Ascending aorta (tissue), 2 donors: Measurements from ENCODE around the gene SMARCAD1. TPM values are rescaled to one million over a fixed set of nuclear protein-coding genes. Genes with fewer than 3 reads are reported as not detected.
"Not testable (repeated sequence)": the region's sequence is repeated elsewhere in the genome, so short reads cannot be mapped to it uniquely, and the experiment has no call there.

Experiments
- DNase-seq, 2 donors: peaks; one replicate each; pipeline ENCODE4 v3.0.0-alpha.2; 2019; ENCODE audit warnings: low spot score in 2 of 2
- H3K27ac ChIP-seq, 2 donors: fragments of 200-600 bp; sonication (generic); one replicate each; pipeline ENCODE4 v1.5.1; 2016 to 2017; ENCODE audit warnings: mild to moderate bottlenecking in 1 of 2
- H3K27me3 ChIP-seq: fragments of 200-600 bp; sonication (generic); one replicate; pipeline ENCODE4 v1.5.1; 2017
- H3K36me3 ChIP-seq, 2 donors: fragments of 200-600 bp; sonication (generic); one replicate each; pipeline ENCODE4 v1.5.1; 2016
- H3K4me1 ChIP-seq, 2 donors: fragments of 200-600 bp; sonication (generic); one replicate each; pipeline ENCODE4 v1.5.1; 2016 to 2017; ENCODE audit warnings: mild to moderate bottlenecking in 1 of 2
- H3K4me3 ChIP-seq, 2 donors: fragments of 200-600 bp; sonication (generic); one replicate each; pipeline ENCODE4 v1.5.1; 2016 to 2017; ENCODE audit warnings: mild to moderate bottlenecking in 1 of 2
- H3K9me3 ChIP-seq, 2 donors: fragments of 200-600 bp; sonication (generic); one replicate each; pipeline ENCODE4 v1.5.1; 2016
- intact Hi-C: fragments of 100-400 bp; cut with DNase I; formaldehyde crosslinking; loops from one replicate; pipeline ENCODE4 v1.15.1; 2023
- total RNA-seq: library from RNA; depleted of rRNA; stranded (reverse); fragments of >200 nt; gene quantifications from one replicate; pipeline ENCODE4 v1.1.0, GENCODE V29; 2016
- TF ChIP-seq, protein P1 (sequence below), 3 experiments: fragments of 200-600 bp in 2 of 3; fragments of 450-650 bp in 1 of 3; sonication (generic) in 2 of 3; IDR thresholded peaks; one replicate each; pipeline ENCODE4 v1.5.1; 2016 to 2019; ENCODE audit warnings: antibody characterized with exemption in 3 of 3, mild to moderate bottlenecking in 1 of 3, moderate library complexity in 1 of 3

SMARCAD1 gene
- total RNA-seq, 1 donor from 2014 or later: 3.3 TPM

DNA sequence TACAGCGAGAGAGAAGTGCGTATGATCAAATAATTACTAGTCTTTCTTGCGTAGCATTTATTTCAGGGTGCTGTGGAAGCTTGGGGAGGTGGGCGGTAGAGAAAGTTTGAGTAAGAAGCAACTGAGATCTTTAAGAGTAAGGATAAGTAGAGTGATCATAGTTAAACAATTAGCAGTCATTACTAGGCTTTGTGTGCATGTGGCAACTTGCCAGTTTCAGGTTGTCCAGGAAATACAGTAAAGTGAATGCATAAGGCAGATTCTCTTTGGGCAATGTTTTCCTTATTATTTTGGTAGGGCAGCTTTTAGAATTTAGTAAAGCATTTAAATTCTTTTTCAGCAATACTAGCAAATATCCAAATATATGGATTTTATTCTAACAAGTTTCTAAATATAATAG lies 78.0 kb downstream of the SMARCAD1 start:
- TF ChIP-seq, protein P1, sequence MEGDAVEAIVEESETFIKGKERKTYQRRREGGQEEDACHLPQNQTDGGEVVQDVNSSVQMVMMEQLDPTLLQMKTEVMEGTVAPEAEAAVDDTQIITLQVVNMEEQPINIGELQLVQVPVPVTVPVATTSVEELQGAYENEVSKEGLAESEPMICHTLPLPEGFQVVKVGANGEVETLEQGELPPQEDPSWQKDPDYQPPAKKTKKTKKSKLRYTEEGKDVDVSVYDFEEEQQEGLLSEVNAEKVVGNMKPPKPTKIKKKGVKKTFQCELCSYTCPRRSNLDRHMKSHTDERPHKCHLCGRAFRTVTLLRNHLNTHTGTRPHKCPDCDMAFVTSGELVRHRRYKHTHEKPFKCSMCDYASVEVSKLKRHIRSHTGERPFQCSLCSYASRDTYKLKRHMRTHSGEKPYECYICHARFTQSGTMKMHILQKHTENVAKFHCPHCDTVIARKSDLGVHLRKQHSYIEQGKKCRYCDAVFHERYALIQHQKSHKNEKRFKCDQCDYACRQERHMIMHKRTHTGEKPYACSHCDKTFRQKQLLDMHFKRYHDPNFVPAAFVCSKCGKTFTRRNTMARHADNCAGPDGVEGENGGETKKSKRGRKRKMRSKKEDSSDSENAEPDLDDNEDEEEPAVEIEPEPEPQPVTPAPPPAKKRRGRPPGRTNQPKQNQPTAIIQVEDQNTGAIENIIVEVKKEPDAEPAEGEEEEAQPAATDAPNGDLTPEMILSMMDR (IDR thresholded peaks at IDR 0.05): no peak
- Histone ChIP-seq H3K27ac (no peak overlapping the region), H3K4me3 (no peak overlapping the region), H3K27me3 (no peaks in the 10 kb centered on the region), H3K4me1 (no peaks in the 10 kb centered on the region), H3K36me3 (peaks cover 25 to 57% of the 10 kb centered on the region in 2 donors), H3K9me3 (no peaks in the 10 kb centered on the region)
- intact Hi-C loops: no loop called here
- no peak for DNase-seq

DNA sequence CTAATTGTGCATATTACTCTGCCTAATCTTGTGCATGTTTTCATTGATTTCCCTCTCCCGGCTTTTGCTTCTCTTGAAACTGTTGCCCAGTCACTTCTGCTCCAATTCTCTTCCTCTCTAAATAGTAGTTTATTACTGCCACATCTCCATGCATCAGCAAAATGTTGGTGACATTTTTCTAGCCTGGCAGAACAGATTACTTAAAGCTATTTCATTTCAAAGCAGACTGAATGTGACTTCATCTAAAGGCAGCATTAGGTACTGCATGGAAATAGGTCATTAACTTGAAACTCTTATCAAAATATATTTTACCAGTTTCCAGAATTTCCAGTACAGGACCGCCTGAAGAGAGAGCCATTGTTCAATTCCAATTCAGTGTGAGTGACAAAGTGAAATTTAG lies 82.6 kb downstream of the SMARCAD1 start:
- Histone ChIP-seq H3K27ac (no peak overlapping the region), H3K4me1 (no peaks in the 10 kb centered on the region), H3K27me3 (no peaks in the 10 kb centered on the region), H3K9me3 (no peaks in the 10 kb centered on the region), H3K4me3 (no peak overlapping the region), H3K36me3 (peaks cover 3 to 38% of the 10 kb centered on the region in 2 donors)
- intact Hi-C loops: no loop called here
- no peak for DNase-seq
- TF ChIP-seq, protein P1 (IDR thresholded peaks at IDR 0.05): no peak

DNA sequence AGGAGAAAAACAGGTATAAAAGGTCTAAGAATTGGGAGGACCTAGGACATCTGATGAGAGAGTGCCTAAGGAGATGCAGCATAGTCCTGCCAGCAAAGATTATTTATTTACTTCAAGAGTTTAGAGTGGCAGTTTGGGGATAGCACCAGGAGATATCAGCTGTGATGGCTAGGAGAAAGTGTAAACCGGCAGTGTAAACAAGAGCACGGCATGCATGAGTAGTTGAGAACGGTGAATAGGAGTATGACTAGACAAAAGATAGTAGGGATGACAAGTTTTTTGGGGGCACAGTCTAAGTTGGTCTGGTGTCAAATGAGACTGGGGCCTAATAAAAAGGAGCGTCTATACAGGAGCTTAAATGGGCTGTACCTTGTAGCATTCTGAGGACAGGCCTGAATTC lies 86.3 kb downstream of the SMARCAD1 start:
- H3K4me3 ChIP-seq, intact Hi-C loops, H3K27me3 ChIP-seq, H3K9me3 ChIP-seq, DNase-seq, H3K4me1 ChIP-seq, H3K27ac ChIP-seq: not testable (repeated sequence)
- H3K36me3 ChIP-seq: peaks cover 0 to 22% of the 10 kb centered on the region in 2 donors

DNA sequence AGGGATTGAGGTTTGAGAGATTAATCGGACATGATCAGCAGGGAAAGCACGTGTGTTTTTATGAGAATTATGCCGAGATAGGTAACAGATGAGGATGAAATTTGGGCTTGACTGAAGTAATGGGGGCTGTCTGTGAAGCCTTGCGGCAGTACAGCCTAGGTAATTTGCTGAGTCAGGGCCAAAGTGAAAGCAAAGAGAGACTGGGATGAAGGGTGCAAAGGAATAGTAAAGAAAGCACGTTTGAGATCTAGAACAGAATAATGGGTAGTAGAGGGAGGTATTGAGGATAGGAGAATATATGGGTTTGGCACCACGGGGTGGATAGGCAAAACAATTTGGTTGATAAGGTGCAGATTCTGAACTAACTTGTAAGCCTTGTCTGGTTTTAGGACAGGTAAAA lies 87.8 kb downstream of the SMARCAD1 start:
- intact Hi-C loops, H3K27me3 ChIP-seq, DNase-seq: not testable (repeated sequence)

DNA sequence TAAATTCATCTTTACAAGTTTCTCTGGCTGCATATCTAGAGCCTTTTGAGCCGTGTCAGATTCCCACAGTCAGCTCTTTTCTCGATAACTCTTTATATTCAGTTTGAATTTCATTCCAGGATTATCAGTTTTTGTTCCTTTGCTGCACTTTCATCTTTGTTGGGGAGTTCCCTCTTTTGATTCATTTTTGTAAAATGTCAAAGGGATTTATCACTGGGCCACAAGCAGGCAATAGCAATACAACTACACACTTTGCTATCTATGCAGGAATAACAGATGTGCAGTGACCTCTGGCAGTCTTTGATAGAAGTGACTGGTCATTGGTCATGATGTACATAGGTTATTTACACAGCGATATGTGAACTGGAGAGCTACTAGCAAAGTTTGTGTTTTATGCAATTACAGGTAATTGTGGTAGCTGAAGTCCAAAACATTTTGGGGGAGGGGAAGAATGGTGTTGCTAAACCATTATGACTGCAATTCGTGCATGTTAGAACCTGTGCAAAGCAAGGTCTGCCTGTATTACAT lies 91.1 kb downstream of the SMARCAD1 start:
- no peak overlapping the region for H3K27ac ChIP-seq
- no peaks in the 10 kb centered on the region for H3K9me3 ChIP-seq
- H3K36me3 ChIP-seq: no peaks in the 10 kb centered on the region
- no peaks in the 10 kb centered on the region for H3K27me3 ChIP-seq
- no peak overlapping the region for H3K4me3 ChIP-seq
- no peak for DNase-seq
- intact Hi-C loops: no loop called here
- TF ChIP-seq, protein P1 (IDR thresholded peaks at IDR 0.05): no peak
- no peaks in the 10 kb centered on the region for H3K4me1 ChIP-seq

More for the DNA sequence above, 87.8 kb downstream of the SMARCAD1 start:
- H3K4me1 ChIP-seq, H3K9me3 ChIP-seq, H3K4me3 ChIP-seq, H3K27ac ChIP-seq: not testable (repeated sequence)
- peaks cover 0 to 16% of the 10 kb centered on the region in 2 donors for H3K36me3 ChIP-seq

DNA sequence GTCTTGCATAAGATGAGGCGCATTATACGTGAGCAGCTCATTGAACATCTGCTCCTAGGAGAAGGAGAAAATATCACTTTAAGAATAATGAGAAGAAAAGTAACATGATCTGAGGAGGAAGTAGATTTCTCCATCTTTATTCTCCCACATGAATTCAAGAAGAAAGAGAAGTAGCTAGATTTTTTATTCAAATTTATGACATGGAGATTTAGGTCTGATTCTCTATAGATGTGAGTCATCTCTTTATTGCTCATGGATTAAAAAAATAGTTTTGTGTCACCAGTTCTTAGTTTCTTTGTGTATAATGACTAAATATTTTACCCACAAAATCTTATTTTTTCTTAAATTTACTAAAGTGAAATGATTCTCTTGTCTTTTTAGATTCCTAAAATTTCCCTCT lies 94.5 kb downstream of the SMARCAD1 start:
- Histone ChIP-seq H3K36me3 (no peaks in the 10 kb centered on the region), H3K4me3 (no peak overlapping the region), H3K27ac (no peak overlapping the region), H3K27me3 (no peaks in the 10 kb centered on the region), H3K4me1 (no peaks in the 10 kb centered on the region), H3K9me3 (no peaks in the 10 kb centered on the region)
- TF ChIP-seq, protein P1 (IDR thresholded peaks at IDR 0.05): no peak
- intact Hi-C loops: loop anchor here (10.0 kb wide), 3 partner anchors 293 to 823 kb away; no protein-coding TSS in a partner anchor
- no peak for DNase-seq
